ENCODE data around the gene MISP3. TPM values are rescaled to one million over a fixed set of nuclear protein-coding genes. Genes with fewer than 3 reads are reported as not detected.
A peak's percentile ranks its signal among the peaks of the same experiment; 100 is the strongest.

The MISP3 gene
- total RNA-seq, 1 experiment from 2014 or later, result 5.2 TPM

DNA sequence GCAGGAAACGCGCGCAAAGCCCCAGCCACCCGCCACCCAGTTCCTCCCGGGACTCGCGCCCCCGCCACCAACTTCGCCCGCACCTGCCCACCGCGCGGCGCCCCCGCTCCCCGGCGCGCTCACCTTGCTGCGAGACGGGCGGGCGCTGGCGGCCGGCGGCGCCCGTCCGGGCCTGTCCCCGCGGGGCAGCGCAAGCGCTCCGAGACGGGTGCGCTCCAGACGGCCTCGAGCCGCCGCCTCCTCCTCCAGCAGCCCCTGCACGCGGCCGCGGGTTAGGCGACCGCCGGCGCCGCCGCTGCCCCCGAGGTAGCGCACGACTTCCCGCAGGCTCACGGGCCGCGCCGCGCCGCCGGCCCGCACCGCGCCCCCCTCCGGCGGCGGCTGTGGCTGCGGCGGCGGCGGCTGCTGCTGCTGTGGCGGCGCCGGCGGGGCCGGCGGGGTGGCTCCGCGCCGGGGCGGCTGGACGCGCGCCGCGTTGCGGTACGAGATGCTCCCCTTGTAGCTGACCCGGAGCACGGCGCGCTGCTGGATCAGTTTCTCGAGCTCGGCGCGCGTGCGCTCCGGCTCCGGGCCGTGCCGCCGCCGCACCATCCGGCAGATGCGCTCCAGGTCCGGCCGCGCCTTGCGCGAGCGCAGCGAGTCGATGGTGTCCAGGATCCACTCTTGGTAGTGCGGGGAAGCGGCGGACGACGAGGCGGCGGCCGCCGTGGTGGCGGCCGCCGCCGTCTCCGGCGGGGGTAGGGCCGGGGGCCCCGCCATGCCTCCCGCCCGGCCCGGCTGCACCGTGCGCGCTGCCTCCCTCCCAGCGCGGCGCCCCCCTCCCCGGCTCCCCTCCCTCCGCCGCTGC is 17.3 kb downstream of the MISP3 start:
- BruUV-seq (replicated peaks), result no TSS peak
- Mint-ChIP-seq H3K4me3 (ENCODE audit: unreplicated experiment) (peak overlapping the region; percentile 76), H3K9me3 (ENCODE audit: unreplicated experiment) (no peaks in the 10 kb centered on the region), H3K27ac (ENCODE audit: unreplicated experiment) (peak overlapping the region; percentile 29), H3K36me3 (ENCODE audit: insufficient read depth, unreplicated experiment) (peaks cover 36% of the 10 kb centered on the region), H3K4me1 (ENCODE audit: low read depth, unreplicated experiment) (peaks cover 14% of the 10 kb centered on the region), H3K27me3 (ENCODE audit: insufficient read depth, unreplicated experiment) (no peaks in the 10 kb centered on the region)
- Histone ChIP-seq H3K36me3 (ENCODE audit: control insufficient read depth, insufficient read depth, low read length) (no peaks in the 10 kb centered on the region), H3K27me3 (replicated peaks; ENCODE audit: control insufficient read depth, insufficient read depth, low read length) (no peaks in the 10 kb centered on the region), H3K4me1 (no peaks in the 10 kb centered on the region), H3K9me3 (peaks cover 7% of the 10 kb centered on the region; the same call in 1 of the 2 replicates), H3K4me3 (ENCODE audit: low read depth, low read length) (peak overlapping the region; percentile 63)
- DNase-seq, result peak; percentile 62 to 69
- CTCF ChIA-PET, result interaction anchor here (0.8 kb wide), 1 partner anchor 47 kb away, joined by 7 read pairs; the partner anchor contains the start of gene ASF1B
- TF ChIP-seq, protein P1, sequence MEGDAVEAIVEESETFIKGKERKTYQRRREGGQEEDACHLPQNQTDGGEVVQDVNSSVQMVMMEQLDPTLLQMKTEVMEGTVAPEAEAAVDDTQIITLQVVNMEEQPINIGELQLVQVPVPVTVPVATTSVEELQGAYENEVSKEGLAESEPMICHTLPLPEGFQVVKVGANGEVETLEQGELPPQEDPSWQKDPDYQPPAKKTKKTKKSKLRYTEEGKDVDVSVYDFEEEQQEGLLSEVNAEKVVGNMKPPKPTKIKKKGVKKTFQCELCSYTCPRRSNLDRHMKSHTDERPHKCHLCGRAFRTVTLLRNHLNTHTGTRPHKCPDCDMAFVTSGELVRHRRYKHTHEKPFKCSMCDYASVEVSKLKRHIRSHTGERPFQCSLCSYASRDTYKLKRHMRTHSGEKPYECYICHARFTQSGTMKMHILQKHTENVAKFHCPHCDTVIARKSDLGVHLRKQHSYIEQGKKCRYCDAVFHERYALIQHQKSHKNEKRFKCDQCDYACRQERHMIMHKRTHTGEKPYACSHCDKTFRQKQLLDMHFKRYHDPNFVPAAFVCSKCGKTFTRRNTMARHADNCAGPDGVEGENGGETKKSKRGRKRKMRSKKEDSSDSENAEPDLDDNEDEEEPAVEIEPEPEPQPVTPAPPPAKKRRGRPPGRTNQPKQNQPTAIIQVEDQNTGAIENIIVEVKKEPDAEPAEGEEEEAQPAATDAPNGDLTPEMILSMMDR (IDR thresholded peaks at IDR 0.05; ENCODE audit: insufficient read depth in 1 of 2, low read depth in 1 of 2, low read length in 1 of 2, severe bottlenecking in 1 of 2, unreplicated experiment in 1 of 2), result no peak
- POLR2A ChIA-PET, result interaction anchor here (0.6 to 0.7 kb wide), 2 partner anchors 239 to 600 kb away, joined by 4 to 6 read pairs; partner anchors contain the start of gene ZNF333
- intact Hi-C loops (cut with micrococcal nuclease; ENCODE audit: unreplicated experiment), result no loop called here

DNA sequence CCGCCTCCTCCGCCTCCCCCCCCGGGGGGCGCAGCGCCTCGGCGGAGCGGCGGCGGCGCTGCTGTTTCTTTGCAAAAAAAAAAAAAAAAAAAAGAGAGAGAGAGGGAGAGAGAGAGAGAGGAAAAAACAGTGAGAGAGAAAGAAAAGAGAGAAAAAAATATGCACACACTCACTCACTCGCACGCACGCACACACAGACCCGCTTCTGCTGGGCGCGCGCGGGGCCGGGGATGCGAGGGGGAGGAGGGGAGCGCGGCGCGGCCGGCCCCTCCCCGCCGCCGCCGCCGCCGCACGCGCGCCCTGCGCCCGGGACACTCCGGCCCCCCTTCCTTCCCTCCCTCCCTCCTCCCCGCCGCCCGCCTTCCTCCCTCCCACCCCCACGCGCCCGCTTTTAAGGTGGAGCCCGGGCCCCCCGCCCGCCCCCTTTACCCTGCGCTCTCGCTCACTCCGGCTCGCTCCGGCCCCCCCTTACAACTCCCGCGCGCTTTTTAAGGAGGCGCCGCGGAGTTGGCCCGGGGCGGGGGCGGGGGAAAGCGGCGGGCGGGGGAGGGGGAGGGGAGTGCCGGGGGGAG is 18.0 kb downstream of the MISP3 start, which contains the start of gene SAMD1:
TSS of gene SAMD1 (minus strand) at position 243 of the 572 bp plus-strand sequence.
- peaks cover 14% of the 10 kb centered on the region for H3K4me1 Mint-ChIP-seq (ENCODE audit: low read depth, unreplicated experiment)
- TF ChIP-seq, protein P1 (IDR thresholded peaks at IDR 0.05; ENCODE audit: insufficient read depth in 1 of 2, low read depth in 1 of 2, low read length in 1 of 2, severe bottlenecking in 1 of 2, unreplicated experiment in 1 of 2), result no peak
- H3K27ac Mint-ChIP-seq (ENCODE audit: unreplicated experiment), result peak within 1 kb of the TSS; percentile 78
- POLR2A ChIA-PET, result no interaction called here
- no peaks in the 10 kb centered on the region for H3K27me3 ChIP-seq (replicated peaks; ENCODE audit: control insufficient read depth, insufficient read depth, low read length)
- peak within 1 kb of the TSS; percentile 63 for H3K4me3 ChIP-seq (ENCODE audit: low read depth, low read length)
- H3K27me3 Mint-ChIP-seq (ENCODE audit: insufficient read depth, unreplicated experiment), result no peaks in the 10 kb centered on the region
- CTCF ChIA-PET, result interaction anchor here (0.8 kb wide), 1 partner anchor 46 kb away, joined by 7 read pairs; the partner anchor contains the start of gene ASF1B
- H3K4me3 Mint-ChIP-seq (ENCODE audit: unreplicated experiment), result peak within 1 kb of the TSS; percentile 76
- H3K36me3 Mint-ChIP-seq (ENCODE audit: insufficient read depth, unreplicated experiment), result peaks cover 38% of the 10 kb centered on the region
- no peaks in the 10 kb centered on the region for H3K4me1 ChIP-seq
- peaks cover 7% of the 10 kb centered on the region; the same call in 1 of the 2 replicates for H3K9me3 ChIP-seq
- H3K36me3 ChIP-seq (ENCODE audit: control insufficient read depth, insufficient read depth, low read length), result no peaks in the 10 kb centered on the region
- intact Hi-C loops (cut with micrococcal nuclease; ENCODE audit: unreplicated experiment), result no loop called here
- no peaks in the 10 kb centered on the region for H3K9me3 Mint-ChIP-seq (ENCODE audit: unreplicated experiment)
- peak; percentile 80 to 90 for DNase-seq
- BruUV-seq (replicated peaks), result no TSS peak

DNA sequence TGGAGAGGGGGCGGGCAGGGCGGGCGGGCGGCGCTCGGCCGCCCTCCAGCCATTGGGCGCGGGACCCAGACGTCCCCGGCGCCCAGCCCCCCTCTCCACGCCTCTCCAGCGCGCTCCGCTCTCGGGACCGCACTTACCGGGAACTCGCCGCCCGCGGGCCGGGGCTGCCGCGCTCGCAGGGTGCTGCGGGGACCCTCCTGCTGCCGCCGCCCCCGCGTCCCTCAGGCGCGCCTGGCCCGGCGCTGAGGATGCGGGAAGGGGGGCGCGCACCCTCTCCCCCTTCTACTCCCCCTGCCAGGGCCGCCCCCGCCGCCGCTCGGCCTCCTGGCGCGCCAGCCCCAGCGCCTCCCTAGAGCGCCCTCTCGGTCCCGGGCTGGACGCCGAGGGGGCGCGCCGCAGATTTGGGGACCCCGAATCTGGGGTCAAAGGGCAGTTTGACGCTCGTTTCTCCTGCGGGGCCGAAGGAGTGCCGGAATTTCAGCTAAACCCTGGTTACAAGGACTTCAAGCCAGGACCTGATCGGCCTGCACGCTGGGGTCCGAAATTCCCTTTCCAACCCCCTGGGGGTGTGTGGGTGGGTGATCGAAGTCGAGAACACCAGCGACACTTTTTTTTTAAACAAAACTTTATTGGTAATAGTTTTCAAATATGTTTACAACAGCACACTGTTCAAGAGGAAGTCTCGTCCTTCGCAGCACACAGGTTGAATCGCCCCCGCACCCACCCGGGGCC is 18.7 kb downstream of the MISP3 start:
- Mint-ChIP-seq H3K4me1 (ENCODE audit: low read depth, unreplicated experiment) (peaks cover 14% of the 10 kb centered on the region), H3K27ac (ENCODE audit: unreplicated experiment) (peak overlapping the region; percentile 78), H3K27me3 (ENCODE audit: insufficient read depth, unreplicated experiment) (no peaks in the 10 kb centered on the region), H3K36me3 (ENCODE audit: insufficient read depth, unreplicated experiment) (peaks cover 38% of the 10 kb centered on the region), H3K4me3 (ENCODE audit: unreplicated experiment) (peak overlapping the region; percentile 76), H3K9me3 (ENCODE audit: unreplicated experiment) (no peaks in the 10 kb centered on the region)
- TF ChIP-seq, protein P1 (IDR thresholded peaks at IDR 0.05; ENCODE audit: insufficient read depth in 1 of 2, low read depth in 1 of 2, low read length in 1 of 2, severe bottlenecking in 1 of 2, unreplicated experiment in 1 of 2), result peak in 1 of 2 experiments; percentile 50
- intact Hi-C loops (cut with micrococcal nuclease; ENCODE audit: unreplicated experiment), result no loop called here
- BruUV-seq (replicated peaks), result TSS peak; percentile 84
- Histone ChIP-seq H3K27me3 (replicated peaks; ENCODE audit: control insufficient read depth, insufficient read depth, low read length) (no peaks in the 10 kb centered on the region), H3K36me3 (ENCODE audit: control insufficient read depth, insufficient read depth, low read length) (no peaks in the 10 kb centered on the region), H3K9me3 (peaks cover 7% of the 10 kb centered on the region; the same call in 1 of the 2 replicates), H3K4me1 (no peaks in the 10 kb centered on the region), H3K4me3 (ENCODE audit: low read depth, low read length) (peak overlapping the region; percentile 59)
- ChIA-PET CTCF (interaction anchor here (1.2 kb wide), 1 partner anchor 45 kb away, joined by 5 read pairs; the partner anchor contains the start of gene ASF1B), POLR2A (no interaction called here)
- DNase-seq, result peak; percentile 80 to 83
